Measurements from ENCODE around the gene TP53I11.

TP53I11 gene

GRCh38 chr11:44957776-44958564 lies 7.3 kb upstream of the TP53I11 start (continued):
- TF ChIP-seq POU6F1 (CRISPR knock-in tag; IDR thresholded peaks at IDR 0.05; ENCODE audit: borderline replicate concordance, low read depth): no peak

GRCh38 chr11:44957040-44957515 lies 6.4 kb upstream of the TP53I11 start:
- ATAC-seq: no peak

GRCh38 chr11:44955015-44955738 lies 4.5 kb upstream of the TP53I11 start:
- peak; percentile 48 for ATAC-seq
- no peak for TF ChIP-seq SNAI2 (CRISPR knock-in tag; IDR thresholded peaks at IDR 0.05)
- no peak for TF ChIP-seq POU6F1 (CRISPR knock-in tag; IDR thresholded peaks at IDR 0.05; ENCODE audit: borderline replicate concordance, low read depth)
- TF ChIP-seq RARB (CRISPR knock-in tag; IDR thresholded peaks at IDR 0.05): no peak
- no peak for TF ChIP-seq TOX (CRISPR knock-in tag; IDR thresholded peaks at IDR 0.05; ENCODE audit: borderline replicate concordance)
- no peak for TF ChIP-seq CSDC2 (CRISPR knock-in tag; IDR thresholded peaks at IDR 0.05)

More at GRCh38 chr11:44957040-44957515, 6.4 kb upstream of the TP53I11 start:
- TF ChIP-seq POU6F1 (CRISPR knock-in tag; IDR thresholded peaks at IDR 0.05; ENCODE audit: borderline replicate concordance, low read depth) (no peak), ZFP3 (CRISPR knock-in tag; IDR thresholded peaks at IDR 0.05) (no peak), PATZ1 (CRISPR knock-in tag; IDR thresholded peaks at IDR 0.05; ENCODE audit: borderline replicate concordance) (no peak), RARB (CRISPR knock-in tag; IDR thresholded peaks at IDR 0.05) (no peak), CSRNP3 (CRISPR knock-in tag; IDR thresholded peaks at IDR 0.05) (no peak), ZNF565 (CRISPR knock-in tag; conservative IDR thresholded peaks at IDR 0.05; ENCODE audit: low read depth) (no peak)

- ATAC-seq: no peak
- no peak for TF ChIP-seq OSR1 (CRISPR knock-in tag; IDR thresholded peaks at IDR 0.05)
- TF ChIP-seq CSRNP3 (CRISPR knock-in tag; IDR thresholded peaks at IDR 0.05): no peak
- TF ChIP-seq ZNF70 (CRISPR knock-in tag; IDR thresholded peaks at IDR 0.05): no peak
Observed at GRCh38 chr11:44954051-44954906, 3.6 kb upstream of the TP53I11 start.
